ENCODE data around the gene KDM2B.
"Not testable (repeated sequence)": the region's sequence is repeated elsewhere in the genome, so short reads cannot be mapped to it uniquely, and the experiment has no call there.

The KDM2B gene

GRCh38 chr12:121583334-121583661 is 2.5 kb upstream of the KDM2B start:
- DNase-seq (ENCODE audit: low spot score): not testable (repeated sequence)

- DNase-seq (ENCODE audit: low spot score): no peak
Observed at GRCh38 chr12:121582583-121583333, 1.9 kb upstream of the KDM2B start.

GRCh38 chr12:121581686-121582429 is 1.0 kb upstream of the KDM2B start:
- DNase-seq (ENCODE audit: low spot score): no peak

GRCh38 chr12:121579981-121580868 is 598 bp downstream of the KDM2B start:
- DNase-seq (ENCODE audit: low spot score): peak; percentile 30

- DNase-seq (ENCODE audit: low spot score): no peak
Observed at GRCh38 chr12:121579190-121579791, 1.5 kb downstream of the KDM2B start.

GRCh38 chr12:121578230-121579189 is 2.3 kb downstream of the KDM2B start:
- no peak for DNase-seq (ENCODE audit: low spot score)

- DNase-seq (ENCODE audit: low spot score): no peak
Observed at GRCh38 chr12:121577443-121578180, 3.2 kb downstream of the KDM2B start.

GRCh38 chr12:121576851-121577391 is 3.9 kb downstream of the KDM2B start:
- DNase-seq (ENCODE audit: low spot score): no peak

- no peak for DNase-seq (ENCODE audit: low spot score)
Observed at GRCh38 chr12:121575952-121576625, 4.7 kb downstream of the KDM2B start.

GRCh38 chr12:121575051-121575450 is 5.8 kb downstream of the KDM2B start:
- DNase-seq (ENCODE audit: low spot score): no peak

GRCh38 chr12:121574025-121574424 is 6.8 kb downstream of the KDM2B start:
- DNase-seq (ENCODE audit: low spot score): no peak

- no peak for DNase-seq (ENCODE audit: low spot score)
Observed at GRCh38 chr12:121571920-121572319, 8.9 kb downstream of the KDM2B start.

GRCh38 chr12:121570467-121571283 is 10.1 kb downstream of the KDM2B start:
- no peak for DNase-seq (ENCODE audit: low spot score)

- no peak for DNase-seq (ENCODE audit: low spot score)
Observed at GRCh38 chr12:121568971-121569751, 11.7 kb downstream of the KDM2B start.

GRCh38 chr12:121568518-121568917 is 12.3 kb downstream of the KDM2B start:
- no peak for DNase-seq (ENCODE audit: low spot score)

GRCh38 chr12:121565076-121565475 is 15.7 kb downstream of the KDM2B start:
- DNase-seq (ENCODE audit: low spot score): no peak

GRCh38 chr12:121562488-121562887 is 18.3 kb downstream of the KDM2B start:
- no peak for DNase-seq (ENCODE audit: low spot score)

- DNase-seq (ENCODE audit: low spot score): no peak
Observed at GRCh38 chr12:121561009-121561395, 19.8 kb downstream of the KDM2B start.

Measured in kidney capillary endothelial cell (primary cell).